NT2/D1 (cell line): ENCODE results near the gene PHF3.

ENCODE experiments used
- YY1 ChIP-seq: IDR thresholded peaks from 2 replicates; pipeline ENCODE4 v1.6.1; 2011; ENCODE audit not compliant: insufficient read length, insufficient read depth
- ZNF274 ChIP-seq: IDR thresholded peaks from 2 replicates; pipeline ENCODE4 v1.6.1; 2011; ENCODE audit warnings: mild to moderate bottlenecking, low read depth, low read length

DNA sequence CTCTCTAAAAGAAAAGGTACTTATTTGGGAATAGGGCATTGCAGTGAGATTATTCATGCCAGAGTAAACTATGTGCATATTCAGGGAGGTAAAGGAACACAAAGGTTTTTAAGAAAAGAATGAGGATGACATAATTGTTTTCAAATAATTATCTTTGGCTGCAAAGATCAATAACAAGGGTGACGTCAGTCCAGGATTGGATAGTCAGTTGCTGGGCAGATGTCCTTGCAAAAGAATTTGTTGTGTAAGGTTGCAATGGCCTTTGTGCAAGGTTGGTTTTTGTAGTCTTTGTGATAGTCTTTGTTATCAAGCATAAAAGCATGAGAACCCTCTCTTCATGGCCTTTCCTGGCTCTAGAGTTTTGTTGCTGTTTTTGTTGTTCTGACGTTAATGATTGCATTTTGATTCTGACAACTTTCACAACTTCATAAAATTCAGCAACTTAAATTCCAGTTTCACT, 45.6 kb upstream of the PHF3 start:
- TF ChIP-seq ZNF274 (no peak), YY1 (no peak)
